Erythroblast (primary cell): ENCODE results near the gene APOBR.
"Not testable (repeated sequence)": the region's sequence is repeated elsewhere in the genome, so short reads cannot be mapped to it uniquely, and the experiment has no call there.

Experiments used
- GATA1 ChIP-seq: IDR thresholded peaks from 2 replicates; pipeline ENCODE4 v1.6.1; 2011; ENCODE audit warnings: low read depth, mild to moderate bottlenecking, control low read depth, low read length, moderate library complexity
- POLR2A ChIP-seq: IDR thresholded peaks from 2 replicates; pipeline ENCODE4 v1.6.1; 2011; ENCODE audit warnings: mild to moderate bottlenecking, low read length

DNA sequence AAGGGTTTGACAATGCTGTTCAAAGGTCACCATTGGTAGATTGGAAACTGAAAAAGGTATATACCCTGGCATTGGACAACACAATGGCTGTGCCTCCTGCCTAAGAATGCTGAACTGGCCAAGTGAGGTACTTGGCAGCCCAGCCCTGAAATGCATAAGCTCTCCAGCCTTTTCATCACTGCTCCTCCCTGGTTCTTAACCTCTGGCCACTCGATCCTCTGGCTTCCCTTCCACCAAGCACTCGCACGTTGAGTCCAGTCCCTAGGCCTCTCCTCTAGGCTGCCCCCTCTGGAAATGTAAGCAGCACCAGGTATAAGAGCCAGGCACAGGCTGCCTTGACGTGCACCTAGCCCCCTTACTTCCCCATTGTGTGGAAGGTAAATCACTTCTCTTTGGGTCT lies 48.1 kb upstream of the APOBR start:
- TF ChIP-seq GATA1, POLR2A: not testable (repeated sequence)
